Amniotic epithelial cell (primary cell): Measurements from ENCODE around the gene CTNNBL1.
A peak's percentile ranks its signal among the peaks of the same experiment; 100 is the strongest.

Source experiments
- DNase-seq: peaks from one replicate; pipeline ENCODE4 v3.0.0-alpha.2; 2010; ENCODE audit warnings: low read depth

Gene CTNNBL1

GRCh38 chr20:37777012-37777950 lies 83.5 kb downstream of the CTNNBL1 start:
- peak; percentile 1 for DNase-seq

- no peak for DNase-seq
Observed at GRCh38 chr20:37777988-37778659, 84.3 kb downstream of the CTNNBL1 start.

GRCh38 chr20:37781626-37782025 lies 87.8 kb downstream of the CTNNBL1 start:
- DNase-seq: peak; percentile 14

GRCh38 chr20:37786043-37786442 lies 92.2 kb downstream of the CTNNBL1 start:
- DNase-seq: no peak

- no peak for DNase-seq
Observed at GRCh38 chr20:37789408-37789807, 95.6 kb downstream of the CTNNBL1 start.

- no peak for DNase-seq
Observed at GRCh38 chr20:37790900-37791299, 97.1 kb downstream of the CTNNBL1 start.

GRCh38 chr20:37796121-37796520 lies 102.3 kb downstream of the CTNNBL1 start:
- DNase-seq: peak; percentile 20

GRCh38 chr20:37796733-37797132 lies 102.9 kb downstream of the CTNNBL1 start:
- DNase-seq: no peak

GRCh38 chr20:37797669-37798175 lies 103.9 kb downstream of the CTNNBL1 start:
- DNase-seq: no peak

GRCh38 chr20:37798312-37798711 lies 104.5 kb downstream of the CTNNBL1 start:
- DNase-seq: no peak

GRCh38 chr20:37800618-37801017 lies 106.8 kb downstream of the CTNNBL1 start:
- DNase-seq: no peak

- peak; percentile 23 for DNase-seq
Observed at GRCh38 chr20:37801921-37802320, 108.1 kb downstream of the CTNNBL1 start.

- no peak for DNase-seq
Observed at GRCh38 chr20:37803438-37804307, 109.8 kb downstream of the CTNNBL1 start.

GRCh38 chr20:37804584-37805566 lies 111.0 kb downstream of the CTNNBL1 start:
- no peak for DNase-seq

- no peak for DNase-seq
Observed at GRCh38 chr20:37807471-37808232, 113.8 kb downstream of the CTNNBL1 start.

- peak; percentile 7 for DNase-seq
Observed at GRCh38 chr20:37808233-37809070, 114.6 kb downstream of the CTNNBL1 start.

GRCh38 chr20:37810027-37810426 lies 116.2 kb downstream of the CTNNBL1 start:
- DNase-seq: no peak

GRCh38 chr20:37816003-37816402 lies 122.2 kb downstream of the CTNNBL1 start:
- DNase-seq: no peak

GRCh38 chr20:37816726-37817125 lies 122.9 kb downstream of the CTNNBL1 start:
- no peak for DNase-seq
